Renal pelvis (tissue), 4 donors: ENCODE data around the gene L3HYPDH. TPM values are rescaled to one million over a fixed set of nuclear protein-coding genes. Genes with fewer than 3 reads are reported as not detected.
"Not testable (repeated sequence)": the region's sequence is repeated elsewhere in the genome, so short reads cannot be mapped to it uniquely, and the experiment has no call there.

ENCODE experiments used
- DNase-seq: peaks from one replicate; pipeline ENCODE4 v3.0.0-alpha.2; 2013
- polyA plus RNA-seq, 3 donors: library from polyadenylated mRNA; unstranded; fragments of 120-200 nt; gene quantifications; one replicate each; pipeline ENCODE4 v1.2.1, GENCODE V29; 2013; ENCODE audit not compliant: insufficient read length in 3 of 3

Gene L3HYPDH
- polyA plus RNA-seq, 3 donors = 34.4 to 57.7 (median 55.4) TPM

DNA sequence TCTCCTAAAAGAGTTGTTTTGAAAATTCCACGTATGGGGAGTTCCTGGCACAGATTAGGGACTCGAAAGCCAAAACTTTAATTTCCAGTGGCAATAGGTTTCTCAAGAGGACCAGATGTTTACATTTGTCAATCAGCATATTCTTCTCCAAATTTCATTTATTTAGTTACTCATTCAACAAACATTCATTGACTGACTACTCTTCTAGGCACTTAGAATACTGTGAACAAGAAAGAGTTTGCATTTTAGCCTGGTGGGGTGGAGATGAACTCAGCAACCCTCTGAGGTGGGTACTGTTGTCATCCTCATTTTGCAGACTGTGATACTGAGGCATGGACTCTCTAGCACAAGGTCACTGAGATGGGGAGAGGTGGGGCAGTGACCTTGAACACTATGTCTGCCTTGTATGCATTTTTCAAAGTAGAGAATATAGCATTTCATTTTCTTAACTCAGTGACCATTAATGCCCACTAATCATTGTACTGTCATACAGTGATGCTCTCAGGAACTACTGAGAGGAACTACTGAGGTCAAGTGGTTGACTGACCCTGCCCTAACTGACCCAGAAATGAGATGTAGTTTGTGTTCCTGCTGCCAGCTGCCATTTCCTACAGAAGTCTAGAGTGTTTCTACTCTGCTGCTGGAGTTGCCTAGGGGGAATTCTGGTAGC lies 2.2 kb downstream of the L3HYPDH start:
- no peak for DNase-seq

DNA sequence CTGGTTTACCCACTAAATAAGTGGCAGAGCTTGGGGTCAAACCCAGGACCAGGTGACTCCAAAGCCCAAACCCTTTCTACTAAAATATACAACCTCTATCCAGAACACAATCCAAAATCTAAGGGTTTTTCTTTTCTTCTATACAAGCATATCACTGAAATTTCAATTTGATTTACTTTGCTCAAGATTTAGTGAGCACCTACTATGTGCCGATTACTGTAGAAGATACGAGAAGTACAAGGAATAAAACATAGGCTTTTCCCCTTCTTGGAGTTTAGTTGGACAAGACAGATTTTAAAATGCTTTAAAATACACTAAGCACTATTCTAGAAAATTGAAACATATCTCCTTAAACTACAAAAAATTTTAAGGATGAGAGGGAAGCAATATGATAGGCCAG lies 2.8 kb downstream of the L3HYPDH start:
- DNase-seq = no peak

- DNase-seq = no peak
Measured at GRCh38 chr14:59480166-59480565, 4.0 kb downstream of the L3HYPDH start.

GRCh38 chr14:59478540-59478939 lies 5.7 kb downstream of the L3HYPDH start:
- DNase-seq = no peak

DNA sequence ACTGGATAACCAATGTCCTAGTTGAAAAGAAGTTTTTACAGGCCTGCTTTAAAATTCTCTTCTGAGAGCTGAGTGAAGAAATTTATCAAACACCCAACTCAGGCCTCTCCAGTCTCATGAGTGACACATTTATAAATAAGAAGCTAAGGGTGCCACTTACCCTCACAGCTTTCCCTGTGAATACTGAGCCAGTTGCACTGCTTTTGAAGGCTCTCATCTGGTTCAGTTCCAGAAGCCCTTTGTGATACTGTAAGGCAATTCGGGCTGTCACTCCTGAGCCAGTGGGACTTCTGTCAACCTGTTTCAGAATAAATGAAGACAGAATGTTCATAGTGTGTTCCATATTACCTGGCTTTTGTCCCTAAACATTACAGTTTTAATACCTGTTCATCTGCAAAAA lies 8.5 kb downstream of the L3HYPDH start:
- DNase-seq = no peak

- DNase-seq = no peak
Measured at GRCh38 chr14:59474172-59474571, 10.0 kb downstream of the L3HYPDH start.

- DNase-seq = no peak
Measured at GRCh38 chr14:59465316-59466135, 18.7 kb downstream of the L3HYPDH start, which contains the start of gene GPR135. Gene GPR135, minus strand, starts transcription at chr14:59465380. Its CDS starts 154 bp downstream, at chr14:59465226.

- DNase-seq = peak; percentile 74
Measured at GRCh38 chr14:59464486-59465315, 19.5 kb downstream of the L3HYPDH start.

GRCh38 chr14:59463787-59464485 lies 20.3 kb downstream of the L3HYPDH start:
- DNase-seq = no peak

DNA sequence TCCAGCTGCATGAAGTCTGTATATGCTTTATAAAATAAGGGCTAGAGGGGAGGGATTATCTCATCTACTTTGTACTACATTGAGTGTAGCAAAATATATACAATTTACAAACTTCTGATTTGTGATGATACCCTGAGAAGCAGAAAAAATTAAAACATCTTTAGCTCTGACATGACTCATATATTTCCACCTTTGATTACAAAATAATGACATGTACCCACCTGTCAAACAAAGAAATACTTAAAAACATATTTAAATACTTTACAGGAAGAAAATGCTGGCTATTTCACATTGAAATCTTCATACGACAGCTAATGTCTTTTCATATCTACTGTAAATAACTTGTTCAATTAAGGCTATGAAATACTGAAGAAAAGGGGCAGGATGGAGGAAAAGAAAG lies 22.3 kb downstream of the L3HYPDH start:
- no peak for DNase-seq

DNA sequence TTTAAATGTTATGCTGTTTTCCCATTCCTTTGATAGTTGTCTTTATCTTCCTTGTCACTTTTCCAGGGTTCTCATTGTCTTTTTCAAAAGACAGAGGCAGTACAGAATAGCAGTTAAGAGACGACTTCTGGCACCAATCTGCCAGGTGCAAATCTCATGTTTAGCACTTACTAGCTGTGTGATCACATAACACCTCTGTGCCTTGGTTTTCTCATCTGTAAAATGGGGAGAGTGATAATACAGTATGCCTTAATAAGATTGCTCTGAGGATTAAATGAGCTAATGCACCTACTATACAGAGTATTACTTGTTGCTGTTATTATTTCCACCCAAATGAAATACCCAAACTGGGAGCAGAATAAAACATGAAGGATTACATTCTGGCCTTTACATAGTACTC lies 23.8 kb downstream of the L3HYPDH start:
- DNase-seq = no peak

- no peak for DNase-seq
Measured at GRCh38 chr14:59458486-59458885, 25.7 kb downstream of the L3HYPDH start.

DNA sequence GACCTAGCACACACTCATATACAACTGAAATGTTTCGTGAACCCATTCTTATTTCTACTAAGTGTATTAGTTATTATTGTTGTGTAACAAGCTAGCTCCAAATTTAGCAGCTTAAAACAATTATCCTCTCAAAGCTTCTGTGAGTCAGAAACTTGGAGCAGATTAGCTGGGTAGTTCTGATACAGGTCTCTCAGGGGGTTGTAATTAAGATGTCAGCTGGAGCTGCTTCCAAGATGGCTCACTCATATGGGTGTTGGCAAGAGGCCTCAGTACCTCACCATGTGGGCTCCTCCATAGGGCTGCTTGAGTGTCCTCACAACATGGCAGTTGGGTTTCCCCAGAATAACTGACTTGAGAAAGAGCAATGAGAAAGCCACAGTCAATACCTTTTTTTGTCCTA lies 28.8 kb downstream of the L3HYPDH start:
- no peak for DNase-seq

- no peak for DNase-seq
Measured at GRCh38 chr14:59454139-59454538, 30.1 kb downstream of the L3HYPDH start.

DNA sequence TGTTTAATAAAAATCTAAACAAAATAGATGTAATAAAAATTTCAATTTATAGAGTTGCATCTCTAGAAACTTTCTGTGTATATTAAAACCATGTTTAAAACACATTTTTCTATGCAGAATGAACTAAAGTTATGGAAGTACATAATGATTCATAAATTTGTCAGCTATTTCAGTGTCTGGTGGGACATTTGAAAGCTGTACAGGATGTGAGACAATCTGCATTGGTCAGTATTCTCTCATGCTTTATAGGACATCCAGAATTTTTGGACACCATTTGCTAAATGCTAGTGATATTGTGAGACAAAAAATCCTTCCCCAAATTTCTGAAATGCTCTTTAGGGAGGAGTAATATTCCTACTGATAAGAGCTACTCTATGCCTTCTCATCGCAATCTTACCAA lies 32.4 kb downstream of the L3HYPDH start:
- no peak for DNase-seq

DNA sequence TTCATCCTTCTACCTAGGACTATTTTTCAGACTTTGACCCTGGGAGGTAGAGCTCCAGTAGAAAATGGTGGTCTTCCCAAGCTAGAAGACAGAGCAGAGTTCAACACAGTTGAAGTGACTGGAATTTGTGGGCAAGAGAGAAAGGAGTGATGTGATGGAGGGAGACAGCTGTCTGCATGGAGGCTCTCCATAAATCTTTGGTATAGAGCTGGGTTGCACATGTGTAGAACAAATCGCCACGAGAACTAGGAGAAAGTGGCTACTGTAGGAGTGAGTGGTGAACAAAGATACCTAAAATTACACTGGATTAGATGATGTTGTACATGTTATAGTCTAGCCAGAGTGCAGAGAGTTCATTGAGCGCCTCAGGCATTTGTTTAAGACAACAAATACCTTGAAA lies 33.5 kb downstream of the L3HYPDH start:
- no peak for DNase-seq

- not testable (repeated sequence) for DNase-seq
Measured at GRCh38 chr14:59448673-59449072, 35.5 kb downstream of the L3HYPDH start.

DNA sequence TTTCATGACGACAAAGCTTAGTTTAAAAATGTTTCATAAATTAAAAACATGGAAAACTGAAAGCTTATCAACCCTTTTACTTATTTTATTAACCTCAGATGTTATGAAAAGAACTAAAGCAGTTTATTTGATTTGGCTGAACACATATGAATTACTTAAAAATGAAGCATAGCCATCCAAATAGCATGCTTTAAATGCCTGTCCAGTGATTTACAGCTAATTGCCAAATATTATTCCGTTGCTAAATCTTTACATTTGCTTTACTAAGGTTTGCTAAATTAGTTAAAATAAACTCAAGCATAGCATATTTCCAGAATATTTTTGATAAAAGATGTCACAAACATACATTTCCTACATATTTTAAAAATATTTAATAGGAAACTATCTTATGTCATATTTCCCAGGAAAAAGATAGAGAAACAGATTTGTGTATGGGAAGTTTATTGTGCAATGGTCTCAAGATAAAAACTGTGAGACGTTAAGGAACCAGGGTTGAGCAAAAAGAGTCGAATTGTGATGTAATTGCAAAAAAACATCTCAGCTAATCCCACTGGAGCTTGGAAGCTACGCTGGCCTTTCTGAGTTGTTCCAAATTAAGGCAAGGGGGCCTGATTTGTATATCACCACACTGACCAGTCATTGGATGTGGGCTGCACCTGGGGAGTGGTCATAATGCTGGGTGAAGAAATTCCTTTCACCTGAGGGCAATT lies 44.8 kb downstream of the L3HYPDH start:
- no peak for DNase-seq

GRCh38 chr14:59438195-59438647 lies 46.0 kb downstream of the L3HYPDH start:
- DNase-seq = no peak

DNA sequence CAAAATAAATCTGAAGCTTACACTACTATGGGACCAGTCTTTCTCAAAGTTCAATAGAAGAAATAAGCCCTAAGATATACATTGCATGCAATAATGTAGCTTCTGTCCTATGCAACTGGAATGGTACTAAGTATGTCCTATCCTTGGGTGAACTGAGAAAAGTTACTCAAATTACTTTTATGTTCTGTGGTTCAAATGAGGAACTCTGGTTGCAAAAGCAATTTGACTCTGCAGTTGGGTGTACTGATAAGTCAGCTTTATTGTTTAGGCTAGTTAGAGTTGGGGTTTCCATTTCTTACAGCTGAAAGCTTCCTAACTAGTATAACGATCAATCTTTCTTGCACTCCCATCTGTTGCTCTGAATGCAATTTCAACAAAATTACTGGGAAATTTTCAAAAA lies 48.2 kb downstream of the L3HYPDH start:
- DNase-seq = no peak

- DNase-seq = no peak
Measured at GRCh38 chr14:59435101-59435500, 49.1 kb downstream of the L3HYPDH start.
